Osteoblast (primary cell): ENCODE measurements around the gene SHCBP1L. TPM values are rescaled to one million over a fixed set of nuclear protein-coding genes. Genes with fewer than 3 reads are reported as not detected.
A peak's percentile ranks its signal among the peaks of the same experiment; 100 is the strongest.

Experiments used
- DNase-seq: peaks from one replicate; pipeline ENCODE4 v3.0.0; 2011; ENCODE audit warnings: low spot score, mixed read lengths; ENCODE audit not compliant: insufficient read length; ENCODE audit errors: missing footprints
- H2AFZ ChIP-seq: 2 replicates; pipeline ENCODE4 v1.6.0; 2011; ENCODE audit warnings: mild to moderate bottlenecking, low read length
- H3K27ac ChIP-seq: 2 replicates; pipeline ENCODE4 v1.5.1; 2011; ENCODE audit warnings: mild to moderate bottlenecking, low read depth, low read length, moderate library complexity
- H3K27me3 ChIP-seq: 2 replicates; pipeline ENCODE4 v1.6.0; 2012; ENCODE audit warnings: mild to moderate bottlenecking, control low read depth, inconsistent platforms, low read length, moderate library complexity; ENCODE audit not compliant: insufficient read depth
- H3K36me3 ChIP-seq: 2 replicates; pipeline ENCODE4 v1.5.1; 2011; ENCODE audit warnings: mild to moderate bottlenecking, low read length, control low read depth, moderate library complexity; ENCODE audit not compliant: insufficient read depth
- H3K4me1 ChIP-seq: 2 replicates; pipeline ENCODE4 v1.5.1; 2011; ENCODE audit warnings: mild to moderate bottlenecking, low read length, control low read depth, moderate library complexity; ENCODE audit not compliant: insufficient read depth
- H3K4me2 ChIP-seq: 2 replicates; pipeline ENCODE4 v1.6.0; 2011; ENCODE audit warnings: mild to moderate bottlenecking, low read length; ENCODE audit not compliant: insufficient read depth
- H3K4me3 ChIP-seq: fragments of 200-600 bp; sonication (generic); 3 replicates; pipeline ENCODE4 v1.5.1; 2012; ENCODE audit warnings: mild to moderate bottlenecking, low read length, inconsistent platforms; ENCODE audit not compliant: insufficient read depth
- H3K79me2 ChIP-seq: 2 replicates; pipeline ENCODE4 v1.6.0; 2012; ENCODE audit warnings: mild to moderate bottlenecking, low read length, control low read depth, inconsistent platforms; ENCODE audit not compliant: insufficient read depth
- H3K9me3 ChIP-seq: 2 replicates; pipeline ENCODE4 v1.5.1; 2011; ENCODE audit warnings: low read depth, low read length, control low read depth
- H4K20me1 ChIP-seq: 2 replicates; pipeline ENCODE4 v1.6.0; 2012; ENCODE audit warnings: mild to moderate bottlenecking, low read length, control low read depth; ENCODE audit not compliant: insufficient read depth
- total RNA-seq: library from RNA; depleted of rRNA; stranded (reverse); fragments of >200 nt; gene quantifications from 2 replicates; pipeline ENCODE4 v1.2.3, GENCODE V29; 2012
- TF ChIP-seq, protein P1 (sequence below): IDR thresholded peaks from 2 replicates; pipeline ENCODE4 v1.5.1; 2011; ENCODE audit warnings: mild to moderate bottlenecking, low read depth, low read length, moderate library complexity; ENCODE audit errors: extremely low read depth

The SHCBP1L gene
- total RNA-seq, 1 donor = not detected

DNA sequence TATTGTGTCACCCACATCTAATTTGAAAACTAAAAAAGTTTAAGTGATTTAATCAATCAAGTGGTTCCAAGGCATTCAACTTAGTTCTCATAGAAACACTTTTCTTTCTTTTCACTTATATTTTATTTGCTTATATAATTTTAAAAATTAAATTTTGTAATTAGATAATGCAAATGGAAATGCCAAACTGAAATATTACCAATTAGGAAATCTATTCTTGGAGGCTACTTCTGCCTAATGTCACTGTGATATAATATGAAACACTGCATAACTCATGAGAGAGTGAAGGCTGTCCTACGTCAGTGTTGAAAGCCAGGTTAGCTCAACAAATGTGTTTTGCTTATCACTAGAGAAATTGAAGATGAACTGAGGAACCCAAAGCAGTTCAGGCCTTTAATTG lies 18.3 kb upstream of the SHCBP1L start:
- Histone ChIP-seq H4K20me1 (no peaks in the 10 kb centered on the region), H3K27me3 (no peaks in the 10 kb centered on the region), H3K36me3 (no peaks in the 10 kb centered on the region), H3K4me1 (peaks cover 6% of the 10 kb centered on the region), H3K79me2 (no peaks in the 10 kb centered on the region), H2AFZ (no peak overlapping the region), H3K27ac (no peak overlapping the region), H3K4me2 (no peak overlapping the region), H3K9me3 (no peaks in the 10 kb centered on the region), H3K4me3 (no peak overlapping the region)
- no peak for DNase-seq
- TF ChIP-seq, protein P1, sequence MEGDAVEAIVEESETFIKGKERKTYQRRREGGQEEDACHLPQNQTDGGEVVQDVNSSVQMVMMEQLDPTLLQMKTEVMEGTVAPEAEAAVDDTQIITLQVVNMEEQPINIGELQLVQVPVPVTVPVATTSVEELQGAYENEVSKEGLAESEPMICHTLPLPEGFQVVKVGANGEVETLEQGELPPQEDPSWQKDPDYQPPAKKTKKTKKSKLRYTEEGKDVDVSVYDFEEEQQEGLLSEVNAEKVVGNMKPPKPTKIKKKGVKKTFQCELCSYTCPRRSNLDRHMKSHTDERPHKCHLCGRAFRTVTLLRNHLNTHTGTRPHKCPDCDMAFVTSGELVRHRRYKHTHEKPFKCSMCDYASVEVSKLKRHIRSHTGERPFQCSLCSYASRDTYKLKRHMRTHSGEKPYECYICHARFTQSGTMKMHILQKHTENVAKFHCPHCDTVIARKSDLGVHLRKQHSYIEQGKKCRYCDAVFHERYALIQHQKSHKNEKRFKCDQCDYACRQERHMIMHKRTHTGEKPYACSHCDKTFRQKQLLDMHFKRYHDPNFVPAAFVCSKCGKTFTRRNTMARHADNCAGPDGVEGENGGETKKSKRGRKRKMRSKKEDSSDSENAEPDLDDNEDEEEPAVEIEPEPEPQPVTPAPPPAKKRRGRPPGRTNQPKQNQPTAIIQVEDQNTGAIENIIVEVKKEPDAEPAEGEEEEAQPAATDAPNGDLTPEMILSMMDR = no peak

DNA sequence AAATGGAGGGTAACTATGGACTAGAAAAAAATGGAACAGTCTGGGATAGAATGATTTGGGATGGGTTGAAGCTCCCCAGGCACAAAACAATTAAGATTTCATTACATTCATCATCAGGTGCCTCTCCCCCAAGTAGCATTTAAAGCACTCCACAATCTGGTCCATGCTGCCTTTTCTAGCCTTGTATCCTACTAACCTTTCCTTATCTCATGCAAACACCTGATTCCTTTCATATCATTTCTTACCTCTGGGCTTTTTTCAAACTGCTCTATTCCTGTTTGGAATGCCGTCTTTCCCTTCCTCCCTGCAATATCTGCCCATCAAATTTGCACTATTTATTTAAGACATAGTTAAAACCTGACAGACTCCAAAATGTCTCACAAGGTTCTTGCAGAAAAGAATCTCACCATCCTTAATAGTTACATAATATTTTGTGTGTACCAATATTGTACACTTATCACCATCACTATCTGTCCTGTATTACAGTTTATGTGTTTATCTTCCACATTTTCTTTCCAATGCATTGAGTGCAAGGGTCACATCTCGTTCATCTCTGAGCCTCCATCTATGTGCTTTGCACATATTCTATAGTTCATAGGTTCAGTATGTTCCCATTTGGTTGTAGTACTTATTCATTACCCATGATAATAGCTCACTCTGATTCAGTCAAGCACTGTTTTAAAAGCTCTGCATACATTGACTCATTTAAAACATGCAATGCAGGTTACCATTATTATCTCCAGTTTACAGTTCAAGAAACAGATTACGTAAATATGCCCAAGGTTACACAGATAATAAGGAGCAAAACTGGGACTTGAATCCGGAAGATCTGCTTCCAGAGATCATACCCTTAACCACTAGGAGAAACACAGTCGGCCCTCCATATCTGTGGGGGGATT lies 16.1 kb upstream of the SHCBP1L start:
- H3K27me3 ChIP-seq = no peaks in the 10 kb centered on the region
- no peak overlapping the region for H2AFZ ChIP-seq
- H3K79me2 ChIP-seq = no peaks in the 10 kb centered on the region
- H3K4me2 ChIP-seq = no peak overlapping the region
- H3K27ac ChIP-seq = no peak overlapping the region
- H4K20me1 ChIP-seq = no peaks in the 10 kb centered on the region
- peaks cover 6% of the 10 kb centered on the region for H3K4me1 ChIP-seq
- no peak overlapping the region for H3K4me3 ChIP-seq
- TF ChIP-seq, protein P1 = no peak
- DNase-seq = no peak
- no peaks in the 10 kb centered on the region for H3K9me3 ChIP-seq
- no peaks in the 10 kb centered on the region for H3K36me3 ChIP-seq

DNA sequence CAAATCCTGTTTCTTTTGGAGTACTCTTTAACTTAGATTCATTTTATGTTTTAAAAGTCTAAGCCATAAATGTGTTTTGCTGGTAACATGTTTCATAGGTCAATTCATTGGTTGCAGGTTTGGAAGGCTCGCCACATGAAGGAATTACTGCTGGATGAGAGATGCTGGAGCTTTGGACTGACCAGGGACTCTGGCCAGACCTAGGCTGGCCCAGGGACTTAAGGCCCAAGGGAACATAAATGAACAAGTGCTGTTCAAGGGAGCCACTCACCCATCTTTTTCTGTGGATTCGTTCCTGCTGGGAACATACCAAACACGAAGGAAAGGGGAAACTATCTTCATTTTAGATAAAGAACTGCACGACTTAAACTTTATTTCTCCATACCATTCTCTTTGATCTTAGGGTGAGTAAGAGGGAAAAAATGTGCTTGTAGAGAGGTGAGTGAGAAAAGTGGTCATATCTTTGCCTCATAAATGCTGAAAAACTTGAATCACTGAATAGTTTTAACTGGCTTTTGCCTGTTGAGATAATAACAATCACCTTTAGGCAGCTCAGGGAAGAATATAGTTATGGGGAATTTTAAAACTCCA lies 15.3 kb upstream of the SHCBP1L start:
- DNase-seq = no peak
- H4K20me1 ChIP-seq = no peaks in the 10 kb centered on the region
- H3K79me2 ChIP-seq = no peaks in the 10 kb centered on the region
- no peak overlapping the region for H3K4me3 ChIP-seq
- TF ChIP-seq, protein P1 = no peak
- H3K4me2 ChIP-seq = no peak overlapping the region
- no peaks in the 10 kb centered on the region for H3K9me3 ChIP-seq
- H3K36me3 ChIP-seq = no peaks in the 10 kb centered on the region
- peak overlapping the region; percentile 37 for H2AFZ ChIP-seq
- no peaks in the 10 kb centered on the region for H3K27me3 ChIP-seq
- no peak overlapping the region for H3K27ac ChIP-seq
- H3K4me1 ChIP-seq = peaks cover 6% of the 10 kb centered on the region

DNA sequence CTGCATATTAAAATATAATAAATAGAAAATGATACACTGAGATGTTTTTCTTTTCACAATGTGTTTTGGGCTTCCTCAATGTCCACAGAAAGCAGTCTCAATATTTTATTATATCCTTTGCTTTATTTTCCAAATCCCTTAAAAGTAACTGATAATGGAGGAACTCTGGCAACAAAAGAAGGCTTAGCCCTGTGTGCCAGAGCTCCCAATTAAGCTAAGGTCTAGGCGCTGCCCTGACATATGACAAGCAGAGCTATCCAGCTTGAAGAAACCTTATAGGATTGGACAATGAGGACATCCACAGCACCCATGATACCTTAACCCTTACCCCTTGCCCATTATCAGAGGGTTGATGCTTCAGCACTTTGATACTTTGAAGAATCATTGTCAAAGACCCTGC lies 12.9 kb upstream of the SHCBP1L start:
- H3K27ac ChIP-seq = no peak overlapping the region
- H3K36me3 ChIP-seq = no peaks in the 10 kb centered on the region
- H4K20me1 ChIP-seq = no peaks in the 10 kb centered on the region
- no peak overlapping the region for H3K4me2 ChIP-seq
- no peak for DNase-seq
- H2AFZ ChIP-seq = no peak overlapping the region
- no peak overlapping the region for H3K4me3 ChIP-seq
- no peaks in the 10 kb centered on the region for H3K79me2 ChIP-seq
- no peaks in the 10 kb centered on the region for H3K27me3 ChIP-seq
- TF ChIP-seq, protein P1 = no peak
- no peaks in the 10 kb centered on the region for H3K9me3 ChIP-seq
- H3K4me1 ChIP-seq = peaks cover 11% of the 10 kb centered on the region
